Stimulated activated naive B cell treated with anti-CD40 and anti-IgM and Interleukin-4, amounts not matched to agents 10 μg/mL and 1 μg/mL and 100 μg/mL, for 72 hours (primary cell): ENCODE data around the gene SRD5A1.

Source experiments
- ATAC-seq, 2 donors: fragments of 150-1000 bp; cut with Tn5 transposase; replicated peaks; 2 replicates each; pipeline ENCODE4 v1.10.0; 2021; ENCODE audit warnings: moderate library complexity in 1 of 2
- DNase-seq: peaks from one replicate; pipeline ENCODE4 v3.0.0; 2021
- H3K27ac Mint-ChIP-seq: one replicate; pipeline ENCODE4 v1.8.0; 2022; ENCODE audit warnings: mild to moderate bottlenecking, mixed read lengths
- H3K27me3 Mint-ChIP-seq, 2 donors: one replicate each; pipeline ENCODE4 v1.8.0; 2022; ENCODE audit warnings: mixed read lengths in 2 of 2
- H3K36me3 Mint-ChIP-seq, 2 donors: one replicate each; pipeline ENCODE4 v1.8.0; 2022; ENCODE audit warnings: mixed read lengths in 2 of 2, mild to moderate bottlenecking in 1 of 2
- H3K4me1 Mint-ChIP-seq, 2 donors: one replicate each; pipeline ENCODE4 v1.8.0; 2022; ENCODE audit warnings: mixed read lengths in 2 of 2, mild to moderate bottlenecking in 1 of 2
- H3K4me3 Mint-ChIP-seq, 2 donors: one replicate each; pipeline ENCODE4 v1.8.0; 2022; ENCODE audit warnings: mild to moderate bottlenecking in 2 of 2, mixed read lengths in 2 of 2, moderate library complexity in 1 of 2
- H3K9me3 Mint-ChIP-seq, 2 donors: one replicate each; pipeline ENCODE4 v1.8.0; 2022; ENCODE audit warnings: mixed read lengths in 2 of 2, mild to moderate bottlenecking in 1 of 2

Gene SRD5A1

DNA sequence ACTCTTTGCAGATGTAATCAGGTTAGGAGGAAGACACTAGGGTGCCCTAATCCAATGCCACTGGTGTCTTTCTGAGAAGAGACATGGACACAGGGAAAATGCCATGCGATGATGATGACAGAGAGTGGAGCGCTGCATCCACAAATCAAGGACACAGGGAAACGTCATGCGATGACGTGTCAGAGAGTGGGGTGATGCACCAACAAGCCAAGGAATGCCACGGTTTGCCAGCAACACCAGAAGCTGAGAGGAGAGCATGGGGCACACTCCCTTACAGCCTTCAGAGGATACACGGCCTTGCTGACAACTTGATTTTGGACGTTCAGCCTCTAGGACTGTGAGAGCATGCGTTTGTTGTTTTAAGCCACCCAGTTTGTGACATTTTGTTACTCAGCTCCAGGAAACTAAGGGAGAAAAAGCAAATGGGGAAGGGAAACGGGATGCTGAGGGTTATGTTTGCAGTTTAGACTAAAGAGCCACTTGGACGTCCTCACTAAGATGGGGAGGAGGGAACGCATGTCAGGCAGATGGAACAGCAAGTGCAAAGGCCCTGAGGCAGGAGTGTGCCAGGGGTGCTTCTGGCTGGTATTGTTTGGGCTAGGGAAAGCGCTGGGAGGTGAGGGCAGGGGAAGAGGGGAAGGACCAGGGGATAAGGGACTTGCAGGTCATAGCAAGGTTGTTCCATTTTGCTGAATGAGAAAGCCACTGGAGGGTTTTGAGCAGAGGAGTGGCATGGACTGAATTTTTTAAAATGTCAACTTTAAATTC, 77.5 kb downstream of the SRD5A1 start:
- H3K4me3 Mint-ChIP-seq: peak overlapping the region; percentile 18 to 39
- H3K4me1 Mint-ChIP-seq: peaks cover 23 to 32% of the 10 kb centered on the region in 2 donors
- peaks cover 0 to 3% of the 10 kb centered on the region in 2 donors for H3K9me3 Mint-ChIP-seq
- peak overlapping the region; percentile 63 for H3K27ac Mint-ChIP-seq
- ATAC-seq (no peak), DNase-seq (no peak)
- H3K27me3 Mint-ChIP-seq: peaks cover 0 to 6% of the 10 kb centered on the region in 2 donors
- H3K36me3 Mint-ChIP-seq: peaks cover 1 to 5% of the 10 kb centered on the region in 2 donors

DNA sequence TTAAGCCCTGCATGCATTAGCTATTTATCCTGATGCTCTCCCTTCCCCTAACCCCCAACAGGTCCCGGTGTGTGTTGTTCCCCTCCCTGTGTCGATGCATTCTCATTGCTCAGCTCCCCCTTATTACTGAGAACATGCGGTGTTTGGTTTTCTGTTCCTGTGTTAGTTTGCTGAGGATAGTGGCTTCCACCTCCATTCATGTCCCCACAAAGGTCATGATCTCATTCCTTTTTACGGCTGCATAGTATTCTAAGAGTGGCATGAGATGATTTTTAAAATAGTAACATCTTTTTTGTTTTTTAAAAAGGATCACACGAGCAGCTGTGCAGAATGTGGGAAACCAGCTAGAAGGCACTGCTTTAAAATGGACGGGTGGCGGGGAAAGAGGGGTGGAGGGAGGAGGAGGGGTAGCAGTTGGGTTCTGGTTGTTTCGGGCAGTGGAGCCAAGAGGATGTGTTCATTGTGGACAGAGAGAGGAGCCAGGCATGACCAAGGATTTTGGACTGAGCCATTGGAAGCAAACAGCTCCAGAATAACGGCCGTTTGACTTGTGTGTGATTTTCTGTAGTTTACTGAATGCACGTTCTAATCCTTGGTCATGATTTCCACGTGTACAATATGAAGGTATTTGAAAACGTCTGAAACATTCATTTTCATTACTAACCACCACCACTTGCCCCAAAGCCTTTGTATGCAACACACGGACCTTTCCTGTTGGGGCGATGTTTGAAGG, 78.3 kb downstream of the SRD5A1 start:
- DNase-seq (no peak), ATAC-seq (no peak)
- Mint-ChIP-seq H3K9me3 (peaks cover 0 to 3% of the 10 kb centered on the region in 2 donors), H3K36me3 (peaks cover 10 to 12% of the 10 kb centered on the region in 2 donors), H3K4me3 (peak overlapping the region; percentile 86 to 89), H3K4me1 (peaks cover 27 to 33% of the 10 kb centered on the region in 2 donors), H3K27ac (peak overlapping the region; percentile 98), H3K27me3 (peaks cover 0 to 6% of the 10 kb centered on the region in 2 donors)

DNA sequence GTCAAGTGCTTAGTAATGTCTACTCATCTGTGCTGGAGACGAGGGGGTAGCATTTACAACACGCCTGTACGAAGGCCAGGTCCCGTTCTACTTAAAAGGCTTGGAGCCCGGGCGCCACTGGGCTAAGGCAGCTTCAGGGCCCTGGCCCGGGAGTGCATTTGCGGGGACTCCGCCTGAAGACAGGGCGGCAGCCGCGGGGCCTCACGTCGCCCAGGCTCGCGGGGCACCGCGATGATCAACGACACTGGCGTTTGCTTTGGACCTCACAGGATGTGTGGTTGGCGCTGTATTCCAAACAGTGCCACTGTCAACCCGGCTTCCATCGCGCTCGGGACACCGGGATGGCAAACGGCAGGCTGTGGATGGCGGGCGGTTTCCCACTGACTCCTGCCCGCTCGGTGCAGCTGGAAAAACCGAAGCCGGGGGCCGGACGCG, 78.9 kb downstream of the SRD5A1 start:
- Mint-ChIP-seq H3K4me1 (peaks cover 30 to 39% of the 10 kb centered on the region in 2 donors), H3K4me3 (peak overlapping the region; percentile 86 to 89), H3K9me3 (peaks cover 0 to 3% of the 10 kb centered on the region in 2 donors), H3K36me3 (peaks cover 15% of the 10 kb centered on the region in 2 donors), H3K27me3 (peaks cover 0 to 6% of the 10 kb centered on the region in 2 donors), H3K27ac (peak overlapping the region; percentile 98)
- DNase-seq: peak; percentile 43
- peak; percentile 31 to 32 for ATAC-seq

DNA sequence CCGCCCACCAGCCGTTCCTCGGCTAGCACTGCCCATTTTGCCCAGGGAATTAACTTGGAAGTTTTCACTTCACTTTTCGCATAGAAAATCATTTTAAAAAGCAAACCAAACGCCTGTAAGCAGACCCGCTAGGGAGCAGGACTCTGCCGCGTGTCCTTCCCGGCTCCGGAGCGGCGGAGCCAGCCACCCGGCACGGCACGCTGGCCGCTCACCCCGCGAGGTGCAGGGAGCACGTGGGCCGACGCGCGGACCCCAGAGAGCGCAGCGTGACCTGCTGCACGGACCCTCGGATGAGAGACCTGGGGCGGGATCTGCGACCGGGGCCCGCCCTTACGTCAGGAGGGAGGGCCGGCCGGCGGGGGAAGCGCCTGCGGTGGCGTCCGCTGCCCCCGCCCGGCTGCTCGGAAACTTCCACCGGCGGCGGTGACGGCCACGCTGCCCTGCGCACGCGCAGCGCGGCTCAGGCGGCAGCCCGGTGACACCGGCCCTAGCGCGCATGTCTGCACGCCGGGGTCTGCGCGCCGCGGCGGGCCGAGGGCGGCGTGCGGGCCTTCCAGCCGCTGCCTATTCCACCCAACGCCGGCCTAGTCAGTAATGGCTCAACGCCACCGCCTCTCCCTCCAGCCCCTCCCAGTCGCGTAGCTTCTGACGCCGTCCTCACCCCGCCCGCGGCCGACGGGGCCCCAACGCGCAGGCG, 79.5 kb downstream of the SRD5A1 start:
- DNase-seq (peak; percentile 98), ATAC-seq (peak; percentile 81 to 82)
- Mint-ChIP-seq H3K27ac (peak overlapping the region; percentile 98), H3K27me3 (peaks cover 0 to 6% of the 10 kb centered on the region in 2 donors), H3K4me3 (peak overlapping the region; percentile 86 to 89), H3K36me3 (peaks cover 15 to 20% of the 10 kb centered on the region in 2 donors), H3K9me3 (peaks cover 0 to 3% of the 10 kb centered on the region in 2 donors), H3K4me1 (peaks cover 36 to 45% of the 10 kb centered on the region in 2 donors)

DNA sequence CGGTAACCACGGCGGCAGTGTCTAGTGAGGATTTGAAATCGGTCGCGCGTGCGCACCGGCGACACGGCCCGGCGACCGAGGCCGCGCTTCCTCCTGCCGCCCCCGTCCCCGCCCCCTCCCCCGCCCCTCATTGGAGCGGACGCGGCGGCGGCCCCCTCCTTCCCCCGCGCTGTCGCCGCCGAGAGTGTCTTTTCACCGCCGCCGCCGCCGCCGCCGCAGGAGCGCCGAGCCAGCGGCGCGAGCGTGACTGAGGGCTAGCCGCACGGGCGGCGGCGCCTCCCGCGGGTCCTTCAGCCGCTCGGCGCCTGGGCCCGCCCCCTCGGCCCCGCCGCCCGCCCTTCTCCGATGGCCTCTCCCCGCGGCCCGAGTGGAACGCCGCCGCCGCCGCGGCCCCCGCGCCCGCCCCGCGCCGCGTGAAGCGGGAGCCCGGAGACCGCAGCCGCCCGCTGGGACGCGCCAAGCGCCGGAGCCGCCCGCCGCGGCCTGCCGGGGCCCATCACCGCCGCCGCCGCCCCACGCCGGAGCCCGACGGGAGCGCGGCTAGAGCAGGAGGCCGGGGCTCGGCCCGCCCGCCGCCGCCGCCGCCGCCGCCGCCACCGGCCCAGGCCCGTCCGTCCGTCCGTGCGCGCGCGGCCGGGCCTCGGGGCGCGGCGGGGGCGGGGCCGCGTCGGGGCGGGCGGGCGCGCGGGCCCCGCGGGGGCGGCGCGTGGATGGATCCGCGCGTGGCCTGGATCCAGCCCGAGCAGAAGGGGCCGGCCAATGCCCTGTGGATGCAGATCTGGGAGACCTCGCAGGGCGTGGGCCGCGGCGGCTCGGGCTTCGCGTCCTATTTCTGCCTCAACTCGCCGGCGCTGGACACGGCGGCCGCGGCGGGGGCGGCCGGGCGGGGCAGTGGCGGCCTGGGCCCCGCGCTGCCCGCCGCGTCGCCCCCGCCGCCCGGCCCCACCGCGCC, 80.3 kb downstream of the SRD5A1 start, which contains the start of gene TENT4A:
TSS of gene TENT4A (plus strand) at position 159 of the 952 bp plus-strand sequence. CDS start at position 711, 552 bp downstream.
- H3K27ac Mint-ChIP-seq: peak within 1 kb of the TSS; percentile 98
- DNase-seq (no peak), ATAC-seq (peak; percentile 10 to 33)
- H3K9me3 Mint-ChIP-seq: peaks cover 0 to 3% of the 10 kb centered on the region in 2 donors
- H3K4me1 Mint-ChIP-seq: peaks cover 41 to 53% of the 10 kb centered on the region in 2 donors
- peak within 1 kb of the TSS; percentile 86 to 89 for H3K4me3 Mint-ChIP-seq
- H3K27me3 Mint-ChIP-seq: peaks cover 0 to 6% of the 10 kb centered on the region in 2 donors
- H3K36me3 Mint-ChIP-seq: peaks cover 21 to 26% of the 10 kb centered on the region in 2 donors

DNA sequence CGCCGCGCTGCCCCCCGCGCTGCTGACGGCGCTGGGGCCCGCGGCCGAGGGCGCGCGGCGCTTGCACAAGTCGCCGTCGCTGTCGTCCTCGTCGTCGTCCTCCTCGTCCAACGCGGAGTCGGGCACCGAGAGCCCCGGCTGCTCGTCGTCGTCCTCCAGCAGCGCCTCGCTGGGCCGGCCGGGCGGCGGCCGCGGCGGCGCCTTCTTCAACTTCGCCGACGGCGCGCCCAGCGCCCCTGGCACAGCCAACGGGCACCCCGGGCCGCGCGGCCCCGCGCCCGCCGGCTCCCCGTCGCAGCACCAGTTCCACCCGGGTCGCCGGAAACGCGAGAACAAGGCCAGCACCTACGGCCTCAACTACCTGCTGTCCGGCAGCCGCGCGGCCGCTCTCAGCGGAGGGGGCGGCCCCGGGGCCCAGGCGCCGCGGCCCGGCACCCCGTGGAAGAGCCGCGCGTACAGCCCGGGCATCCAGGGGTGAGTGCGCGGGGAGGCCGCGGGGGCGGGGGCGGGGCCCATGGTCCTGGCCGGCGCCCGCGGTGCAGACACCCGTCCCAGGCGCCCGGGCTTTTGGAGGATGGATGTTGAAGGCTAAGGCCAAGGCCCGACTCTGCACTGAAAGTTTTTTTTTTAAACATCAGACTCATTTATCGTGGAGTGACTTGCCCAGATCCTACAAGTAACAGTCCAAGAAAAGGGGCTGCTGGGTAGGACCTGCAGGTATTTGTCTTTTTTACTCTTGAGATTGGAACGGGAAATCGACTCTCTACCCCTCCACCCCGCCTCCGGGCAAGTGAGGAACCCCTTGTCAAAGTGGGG, 81.2 kb downstream of the SRD5A1 start:
- Mint-ChIP-seq H3K27ac (peak overlapping the region; percentile 73), H3K27me3 (peaks cover 0 to 6% of the 10 kb centered on the region in 2 donors), H3K4me1 (peaks cover 43 to 57% of the 10 kb centered on the region in 2 donors), H3K4me3 (peak overlapping the region; percentile 73 to 81), H3K36me3 (peaks cover 28 to 35% of the 10 kb centered on the region in 2 donors), H3K9me3 (peaks cover 0 to 3% of the 10 kb centered on the region in 2 donors)
- no peak for ATAC-seq
- DNase-seq: no peak

DNA sequence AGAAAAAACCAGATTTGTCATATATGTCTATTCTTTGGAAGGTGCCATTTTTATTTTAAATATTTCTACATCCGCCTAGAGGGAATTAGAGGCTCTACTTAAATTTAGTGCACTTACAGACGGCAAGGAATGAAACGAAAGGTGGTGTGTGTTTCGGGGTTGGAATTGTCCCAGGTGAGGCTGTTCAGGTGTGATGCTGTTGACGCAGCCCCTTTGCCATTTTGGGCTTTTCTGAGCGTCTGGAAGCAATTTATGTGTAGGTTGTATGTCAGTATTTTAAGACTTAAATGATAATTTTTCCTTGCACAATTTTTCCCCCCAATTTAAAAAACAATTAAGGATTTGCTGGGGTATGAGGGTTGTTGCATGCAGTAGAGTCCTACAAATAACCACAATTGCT, 82.0 kb downstream of the SRD5A1 start:
- ATAC-seq (no peak), DNase-seq (no peak)
- H3K27me3 Mint-ChIP-seq: peaks cover 0 to 6% of the 10 kb centered on the region in 2 donors
- peaks cover 0 to 3% of the 10 kb centered on the region in 2 donors for H3K9me3 Mint-ChIP-seq
- H3K27ac Mint-ChIP-seq: peak overlapping the region; percentile 38
- peak overlapping the region; percentile 73 to 81 for H3K4me3 Mint-ChIP-seq
- peaks cover 52 to 63% of the 10 kb centered on the region in 2 donors for H3K4me1 Mint-ChIP-seq
- peaks cover 34 to 43% of the 10 kb centered on the region in 2 donors for H3K36me3 Mint-ChIP-seq

DNA sequence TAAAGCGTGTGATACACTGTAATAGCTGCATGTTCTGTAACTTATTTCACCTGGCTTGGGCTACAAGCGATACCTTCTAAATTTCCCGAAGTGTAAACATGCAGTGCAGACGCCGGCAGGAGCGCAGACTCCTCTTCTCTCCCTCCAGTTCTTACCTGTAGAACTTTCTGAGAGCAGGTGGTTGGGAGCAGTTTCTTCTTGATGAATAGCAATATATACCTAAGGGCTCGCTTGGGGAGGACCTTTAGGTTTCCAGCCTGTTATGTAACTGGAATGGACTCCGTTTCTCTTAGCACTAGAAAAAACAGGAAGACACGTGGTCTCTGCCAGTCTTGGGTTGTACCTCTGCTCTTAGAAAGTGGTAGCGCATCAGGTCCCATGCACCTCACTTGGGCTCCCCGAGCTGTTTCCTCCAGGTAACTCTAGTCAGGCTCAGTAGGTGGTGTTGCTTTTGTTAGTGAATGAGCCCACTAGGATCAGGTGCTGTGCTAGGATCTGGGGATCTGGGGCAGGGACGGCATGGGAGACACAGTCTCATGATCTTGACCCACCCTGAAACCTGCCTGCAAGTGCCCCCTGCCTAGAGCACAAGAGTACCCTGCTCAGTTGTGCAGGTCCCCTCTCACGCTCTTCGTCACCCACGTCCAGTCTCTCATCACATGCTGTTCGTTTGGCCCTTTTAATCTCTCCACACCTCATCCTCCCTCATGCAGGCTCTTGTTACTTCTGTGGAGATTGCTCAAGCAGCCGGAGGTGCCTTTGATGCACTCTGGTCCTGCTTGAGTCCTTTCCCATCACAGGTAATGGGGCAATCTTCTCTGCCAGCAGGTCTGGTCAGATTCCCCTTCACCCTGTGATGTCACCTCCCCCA, 82.8 kb downstream of the SRD5A1 start:
- Mint-ChIP-seq H3K4me1 (peaks cover 49 to 62% of the 10 kb centered on the region in 2 donors), H3K4me3 (peak overlapping the region; percentile 73 to 81), H3K27me3 (no peaks in the 10 kb centered on the region), H3K36me3 (peaks cover 36 to 44% of the 10 kb centered on the region in 2 donors), H3K9me3 (no peaks in the 10 kb centered on the region), H3K27ac (peak overlapping the region; percentile 89)
- DNase-seq (no peak), ATAC-seq (no peak)

DNA sequence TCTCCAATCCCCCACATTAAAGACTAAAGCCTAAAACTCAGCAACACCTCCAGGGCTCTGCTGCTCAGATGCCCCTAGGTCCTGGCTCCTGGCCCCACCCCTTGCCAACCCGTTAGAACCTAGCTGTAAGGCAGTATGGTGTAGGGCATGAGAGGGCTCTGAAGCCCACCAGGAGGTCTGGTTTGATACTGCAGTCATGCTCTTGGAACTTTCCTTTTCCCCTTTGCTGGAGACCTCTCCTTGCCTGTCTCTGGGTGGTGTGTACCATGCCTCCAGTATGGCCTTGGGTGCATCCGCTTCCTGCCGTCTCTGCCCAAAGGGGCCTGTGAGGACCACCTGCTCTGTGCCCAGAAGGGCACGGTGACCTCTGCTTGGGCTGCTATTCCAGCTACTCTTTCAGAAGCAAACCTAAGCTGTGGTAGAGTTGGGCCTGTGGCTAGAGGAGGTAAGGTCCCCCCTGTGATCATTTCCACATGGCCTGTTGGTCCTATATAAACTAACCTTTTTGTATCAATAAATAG, 83.4 kb downstream of the SRD5A1 start:
- H3K9me3 Mint-ChIP-seq: no peaks in the 10 kb centered on the region
- peaks cover 38 to 44% of the 10 kb centered on the region in 2 donors for H3K36me3 Mint-ChIP-seq
- H3K27ac Mint-ChIP-seq: peak overlapping the region; percentile 89
- DNase-seq (no peak), ATAC-seq (no peak)
- H3K4me3 Mint-ChIP-seq: peak overlapping the region; percentile 73 to 81
- no peaks in the 10 kb centered on the region for H3K27me3 Mint-ChIP-seq
- peaks cover 50 to 65% of the 10 kb centered on the region in 2 donors for H3K4me1 Mint-ChIP-seq

DNA sequence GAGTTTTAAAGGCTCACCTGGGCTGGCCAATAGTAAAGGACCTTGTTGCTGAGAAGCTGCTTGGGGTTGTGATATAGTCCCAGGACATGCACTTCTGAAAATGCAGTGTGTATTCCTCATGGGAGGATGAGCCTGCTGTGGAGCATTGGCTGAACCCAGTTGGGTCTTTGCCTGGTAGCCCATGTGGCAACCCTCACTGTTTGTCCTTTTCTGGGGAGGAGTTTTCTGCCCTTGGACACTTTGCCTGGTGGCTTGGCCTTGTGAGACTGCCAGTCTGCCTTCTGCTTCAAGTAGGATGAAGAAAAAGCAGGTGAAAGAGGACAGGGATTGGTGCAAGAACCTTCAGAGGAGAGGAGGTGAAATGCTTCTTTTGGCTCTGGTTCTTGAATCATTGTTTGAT, 84.0 kb downstream of the SRD5A1 start:
- DNase-seq: no peak
- H3K4me3 Mint-ChIP-seq: peak overlapping the region in 1 of 2 donors; percentile 73
- peaks cover 50 to 64% of the 10 kb centered on the region in 2 donors for H3K4me1 Mint-ChIP-seq
- no peak for ATAC-seq
- H3K9me3 Mint-ChIP-seq: no peaks in the 10 kb centered on the region
- H3K27me3 Mint-ChIP-seq: no peaks in the 10 kb centered on the region
- H3K27ac Mint-ChIP-seq: no peak overlapping the region
- peaks cover 38 to 44% of the 10 kb centered on the region in 2 donors for H3K36me3 Mint-ChIP-seq

DNA sequence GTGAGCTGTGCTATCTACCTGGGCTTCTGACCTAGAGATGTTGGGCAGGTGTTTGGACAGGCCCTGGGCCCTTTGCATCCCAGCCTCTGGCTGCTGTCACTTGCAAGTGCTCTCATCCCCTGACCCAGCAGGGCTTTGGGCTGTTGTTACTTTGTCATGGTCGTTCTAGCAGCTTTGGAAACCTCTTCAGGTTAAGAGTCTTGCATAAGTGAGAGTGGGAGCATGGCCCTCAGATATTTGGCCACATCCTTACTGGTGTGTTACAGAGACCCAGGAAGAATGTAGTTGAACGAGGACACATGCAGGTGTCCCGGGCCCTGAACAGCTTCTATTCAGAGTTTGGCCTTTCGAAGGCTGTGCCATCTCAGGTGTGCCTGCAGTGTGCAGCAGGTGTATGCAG, 84.4 kb downstream of the SRD5A1 start:
- Mint-ChIP-seq H3K4me1 (peaks cover 52 to 68% of the 10 kb centered on the region in 2 donors), H3K27ac (no peak overlapping the region), H3K4me3 (peak overlapping the region in 1 of 2 donors; percentile 73), H3K27me3 (no peaks in the 10 kb centered on the region), H3K9me3 (no peaks in the 10 kb centered on the region), H3K36me3 (peaks cover 38 to 44% of the 10 kb centered on the region in 2 donors)
- no peak for DNase-seq
- ATAC-seq: no peak
